Body of pancreas (tissue), 4 donors: Measurements from ENCODE around the gene SMPDL3A.

ENCODE experiments used
- CTCF ChIP-seq, 7 experiments: fragments of 450-650 bp in 4 of 7; fragments of 200-600 bp in 3 of 7; sonication (generic) in 3 of 7; IDR thresholded peaks; one replicate each; pipeline ENCODE4 v1.5.1; 2016 to 2019; ENCODE audit warnings: antibody characterized with exemption in 7 of 7
- POLR2A ChIP-seq, 3 donors: fragments of 450-650 bp; IDR thresholded peaks; one replicate each; pipeline ENCODE4 v1.6.1; 2016; ENCODE audit warnings: antibody characterized with exemption in 3 of 3, mild to moderate bottlenecking in 2 of 3

- TF ChIP-seq POLR2A (IDR thresholded peaks at IDR 0.05) (no peak), CTCF (IDR thresholded peaks at IDR 0.05) (no peak)
Measured at GRCh38 chr6:122803171-122803661, 14.2 kb downstream of the SMPDL3A start.
